Right atrium auricular region (tissue), 2 donors: ENCODE results near the gene ZNF385D. TPM values are rescaled to one million over a fixed set of nuclear protein-coding genes. Genes with fewer than 3 reads are reported as not detected.

Experiments used
- DNase-seq: peaks from one replicate; pipeline ENCODE4 v3.0.0-alpha.2; 2019; ENCODE audit warnings: low spot score
- H3K27ac ChIP-seq, 2 donors: fragments of 200-600 bp; sonication (generic); 1 replicate in 1 of 2; 2 replicates in 1 of 2; pipeline ENCODE4 v1.5.1; 2016 to 2019
- H3K27me3 ChIP-seq, 2 donors: fragments of 200-600 bp; sonication (generic); one replicate each; pipeline versions ENCODE4 v1.5.1 to v1.6.0; 2017 to 2019
- H3K36me3 ChIP-seq: fragments of 200-600 bp; sonication (generic); one replicate; pipeline ENCODE4 v1.5.1; 2016
- H3K4me1 ChIP-seq, 2 donors: fragments of 200-600 bp; sonication (generic); one replicate each; pipeline versions ENCODE4 v1.5.1 to v1.6.0; 2017 to 2019
- H3K4me3 ChIP-seq, 2 donors: fragments of 200-600 bp; sonication (generic); 1 replicate in 1 of 2; 2 replicates in 1 of 2; pipeline ENCODE4 v1.5.1; 2017 to 2019; ENCODE audit warnings: mild to moderate bottlenecking in 1 of 2, moderate library complexity in 1 of 2
- H3K9me3 ChIP-seq, 2 donors: fragments of 200-600 bp; sonication (generic); one replicate each; pipeline ENCODE4 v1.5.1; 2019
- CTCF ChIP-seq, 2 donors: fragments of 200-600 bp; sonication (generic); IDR thresholded peaks; one replicate each; pipeline ENCODE4 v1.5.1; 2019; ENCODE audit warnings: antibody characterized with exemption in 2 of 2
- total RNA-seq, 2 donors: library from RNA; depleted of rRNA; stranded (reverse); fragments of >200 nt; gene quantifications; one replicate each; pipeline ENCODE4 v1.1.0, GENCODE V29; 2016

The ZNF385D gene
- 1 to 10 TPM in 1 of 2 donors, under 1 TPM in 1; 0.59 to 1.1 TPM for total RNA-seq

- peak within 1 kb of the TSS; percentile 74 to 78 for H3K27ac ChIP-seq
- H3K27me3 ChIP-seq: no peaks in the 10 kb centered on the region
- TF ChIP-seq CTCF (IDR thresholded peaks at IDR 0.05): no peak
- H3K36me3 ChIP-seq: no peaks in the 10 kb centered on the region
- H3K4me1 ChIP-seq: peaks cover 0 to 25% of the 10 kb centered on the region in 2 donors
- peak within 1 kb of the TSS; percentile 37 to 61 for H3K4me3 ChIP-seq
- H3K9me3 ChIP-seq: no peaks in the 10 kb centered on the region
- DNase-seq: peak; percentile 70
Observed at GRCh38 chr3:21750831-21751391, at the start of gene ZNF385D. TSS of gene ZNF385D (minus strand) at chr3:21751210. CDS start at chr3:21750916, 294 bp downstream.

- DNase-seq: no peak
- Histone ChIP-seq H3K27me3 (no peaks in the 10 kb centered on the region), H3K4me1 (peaks cover 0 to 20% of the 10 kb centered on the region in 2 donors), H3K9me3 (peaks cover 0 to 23% of the 10 kb centered on the region in 2 donors), H3K36me3 (no peaks in the 10 kb centered on the region), H3K4me3 (no peak overlapping the region), H3K27ac (no peak overlapping the region)
- no peak for TF ChIP-seq CTCF (IDR thresholded peaks at IDR 0.05)
Observed at GRCh38 chr3:21798356-21799088, 47.5 kb upstream of the ZNF385D start.

GRCh38 chr3:21795921-21796320, 44.9 kb upstream of the ZNF385D start:
- TF ChIP-seq CTCF (IDR thresholded peaks at IDR 0.05): no peak
- H3K27me3 ChIP-seq: no peaks in the 10 kb centered on the region
- peaks cover 0 to 35% of the 10 kb centered on the region in 2 donors for H3K4me1 ChIP-seq
- H3K27ac ChIP-seq: peak overlapping the region; percentile 30 to 58
- H3K36me3 ChIP-seq: no peaks in the 10 kb centered on the region
- peaks cover 0 to 19% of the 10 kb centered on the region in 2 donors for H3K9me3 ChIP-seq
- DNase-seq: no peak
- H3K4me3 ChIP-seq: no peak overlapping the region

GRCh38 chr3:21795152-21795837, 44.3 kb upstream of the ZNF385D start:
- no peaks in the 10 kb centered on the region for H3K36me3 ChIP-seq
- peaks cover 0 to 41% of the 10 kb centered on the region in 2 donors for H3K4me1 ChIP-seq
- no peak for DNase-seq
- no peaks in the 10 kb centered on the region for H3K27me3 ChIP-seq
- peaks cover 0 to 13% of the 10 kb centered on the region in 2 donors for H3K9me3 ChIP-seq
- H3K4me3 ChIP-seq: no peak overlapping the region
- peak overlapping the region; percentile 30 to 58 for H3K27ac ChIP-seq
- no peak for TF ChIP-seq CTCF (IDR thresholded peaks at IDR 0.05)

- TF ChIP-seq CTCF (IDR thresholded peaks at IDR 0.05): no peak
- peaks cover 0 to 41% of the 10 kb centered on the region in 2 donors for H3K4me1 ChIP-seq
- H3K27ac ChIP-seq: peak overlapping the region in 1 of 2 donors; percentile 3
- H3K9me3 ChIP-seq: peaks cover 0 to 2% of the 10 kb centered on the region in 2 donors
- H3K4me3 ChIP-seq: no peak overlapping the region
- no peaks in the 10 kb centered on the region for H3K36me3 ChIP-seq
- no peak for DNase-seq
- H3K27me3 ChIP-seq: no peaks in the 10 kb centered on the region
Observed at GRCh38 chr3:21794291-21794690, 43.3 kb upstream of the ZNF385D start.
